NCI-H1105 (cell line): ENCODE measurements around the gene PIEZO1.

ENCODE experiments used
- DNase-seq: peaks from one replicate; lab custom pipeline; 2025; lab: John Stamatoyannopoulos, UW

PIEZO1 gene

GRCh38 chr16:88718178-88718577, 66.8 kb downstream of the PIEZO1 start:
- no peak for DNase-seq

- no peak for DNase-seq
These were observed 68.4 kb downstream of the PIEZO1 start for GRCh38 chr16:88716601-88717001.

- no peak for DNase-seq
These were observed 68.8 kb downstream of the PIEZO1 start for GRCh38 chr16:88716201-88716600.

GRCh38 chr16:88715312-88716190, 69.5 kb downstream of the PIEZO1 start:
- DNase-seq, result no peak

- DNase-seq, result no peak
These were observed 70.4 kb downstream of the PIEZO1 start for GRCh38 chr16:88714420-88715302.

- no peak for DNase-seq
These were observed 71.2 kb downstream of the PIEZO1 start for GRCh38 chr16:88713568-88714419.

GRCh38 chr16:88713054-88713453, 72.0 kb downstream of the PIEZO1 start:
- no peak for DNase-seq

- no peak for DNase-seq
These were observed 72.5 kb downstream of the PIEZO1 start for GRCh38 chr16:88712362-88712979.

GRCh38 chr16:88711750-88712340, 73.2 kb downstream of the PIEZO1 start:
- no peak for DNase-seq

GRCh38 chr16:88710556-88710955, 74.5 kb downstream of the PIEZO1 start:
- DNase-seq, result no peak

GRCh38 chr16:88706965-88707826, 77.8 kb downstream of the PIEZO1 start:
- no peak for DNase-seq

- DNase-seq, result peak; percentile 39
These were observed 78.6 kb downstream of the PIEZO1 start, which contains the start of the genes CTU2 and RNF166 for GRCh38 chr16:88706229-88706964. CTU2 (plus strand) TSS chr16:88706503; CDS start chr16:88706531, 28 bp downstream. RNF166 (minus strand) TSS chr16:88706408; CDS start chr16:88706325, 83 bp downstream.

- DNase-seq, result no peak
These were observed 79.2 kb downstream of the PIEZO1 start for GRCh38 chr16:88705801-88706228.

- no peak for DNase-seq
These were observed 79.8 kb downstream of the PIEZO1 start for GRCh38 chr16:88705076-88705684.

GRCh38 chr16:88703486-88704309, 81.3 kb downstream of the PIEZO1 start:
- no peak for DNase-seq

- no peak for DNase-seq
These were observed 82.4 kb downstream of the PIEZO1 start for GRCh38 chr16:88702371-88703210.
